Activated T-helper 2 cell treated with anti-CD3 and anti-CD28 coated beads, Interferon-gamma antibody, Interleukin-2, Interleukin-4, amounts not matched to agents 10 μg/mL and 5 μg/mL and 100 μg/mL, durations not matched to agents 14 hours and 24 hours and 36 hours (primary cell): ENCODE results near the gene KRTAP9-8. TPM values are rescaled to one million over a fixed set of nuclear protein-coding genes. Genes with fewer than 3 reads are reported as not detected.
"Not testable (repeated sequence)": the region's sequence is repeated elsewhere in the genome, so short reads cannot be mapped to it uniquely, and the experiment has no call there.

ENCODE experiments used
- DNase-seq: peaks from one replicate; pipeline ENCODE4 v3.0.0; 2021; ENCODE audit warnings: low spot score
- H3K27ac Mint-ChIP-seq: one replicate; pipeline ENCODE4 v1.8.0; 2021; ENCODE audit warnings: mixed read lengths
- H3K27me3 Mint-ChIP-seq: one replicate; pipeline ENCODE4 v1.8.0; 2021; ENCODE audit warnings: low read depth, mixed read lengths
- H3K36me3 Mint-ChIP-seq: one replicate; pipeline ENCODE4 v1.8.0; 2021; ENCODE audit warnings: low read depth, mixed read lengths
- H3K4me1 Mint-ChIP-seq: one replicate; pipeline ENCODE4 v1.8.0; 2021; ENCODE audit warnings: low read depth, mixed read lengths
- H3K4me3 Mint-ChIP-seq: one replicate; pipeline ENCODE4 v1.8.0; 2021; ENCODE audit warnings: low read depth, mild to moderate bottlenecking, moderate library complexity, mixed read lengths
- H3K9me3 Mint-ChIP-seq: one replicate; pipeline ENCODE4 v1.8.0; 2021; ENCODE audit warnings: mixed read lengths
- intact Hi-C: fragments of 100-400 bp; cut with micrococcal nuclease; formaldehyde crosslinking; loops from one replicate; pipeline ENCODE4 v1.15.1; 2023
- total RNA-seq: library from RNA; stranded (reverse); gene quantifications from 2 replicates; pipeline ENCODE4 v1.2.3, GENCODE V29; 2022

KRTAP9-8 gene
- total RNA-seq, 1 donor from 2014 or later = not detected

DNA sequence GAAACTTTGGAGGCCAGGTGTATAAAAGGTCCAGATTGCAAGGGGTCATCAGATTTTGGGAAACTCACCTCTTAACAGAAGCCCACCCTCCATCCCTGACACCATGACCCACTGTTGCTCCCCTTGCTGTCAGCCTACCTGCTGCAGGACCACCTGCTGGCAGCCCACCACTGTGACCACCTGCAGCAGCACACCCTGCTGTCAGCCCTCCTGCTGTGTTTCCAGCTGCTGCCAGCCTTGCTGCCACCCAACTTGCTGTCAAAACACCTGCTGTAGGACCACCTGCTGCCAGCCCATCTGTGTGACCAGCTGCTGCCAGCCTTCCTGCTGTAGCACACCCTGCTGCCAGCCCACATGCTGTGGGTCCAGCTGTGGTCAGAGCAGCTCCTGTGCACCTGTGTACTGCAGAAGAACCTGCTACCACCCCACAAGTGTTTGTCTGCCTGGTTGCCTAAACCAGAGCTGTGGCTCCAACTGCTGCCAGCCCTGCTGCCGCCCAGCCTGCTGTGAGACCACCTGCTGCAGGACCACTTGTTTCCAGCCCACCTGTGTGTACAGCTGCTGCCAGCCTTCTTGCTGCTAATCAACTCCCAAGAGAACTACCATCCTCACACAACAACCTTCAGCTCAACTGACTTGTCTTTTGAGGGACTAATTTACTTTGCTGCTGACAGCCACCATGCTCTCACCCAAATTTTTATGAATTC is 5.2 kb upstream of the KRTAP9-8 start, which contains the start of gene KRTAP9-3:
Gene KRTAP9-3 (plus strand): TSS at position 51 of the 707 bp plus-strand sequence. CDS start 53 bp downstream, at position 104.
- H3K36me3 Mint-ChIP-seq, intact Hi-C loops, H3K4me1 Mint-ChIP-seq, DNase-seq, H3K27ac Mint-ChIP-seq, H3K4me3 Mint-ChIP-seq, H3K9me3 Mint-ChIP-seq: not testable (repeated sequence)
- H3K27me3 Mint-ChIP-seq = peaks cover 26% of the 10 kb centered on the region

DNA sequence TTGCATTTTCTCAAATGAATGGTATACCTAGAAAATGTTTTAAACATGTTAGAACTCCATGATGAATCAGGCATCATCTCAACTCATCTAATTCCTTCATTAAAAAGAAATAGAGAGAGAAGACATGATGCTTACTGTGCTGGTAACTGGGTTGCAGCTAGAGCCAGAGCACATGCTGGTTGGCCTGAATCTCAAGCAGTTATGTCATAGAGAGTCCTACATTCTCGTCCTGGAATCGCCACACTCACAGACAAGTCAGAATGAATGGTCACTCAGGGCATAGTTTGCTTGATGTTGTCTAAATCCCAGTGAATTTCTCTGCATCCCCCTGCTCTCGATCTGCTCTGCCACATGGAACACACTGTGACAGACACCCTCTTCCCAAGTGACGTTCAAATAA is 683 bp upstream of the KRTAP9-8 start:
- intact Hi-C loops, H3K27ac Mint-ChIP-seq, DNase-seq: not testable (repeated sequence)

DNA sequence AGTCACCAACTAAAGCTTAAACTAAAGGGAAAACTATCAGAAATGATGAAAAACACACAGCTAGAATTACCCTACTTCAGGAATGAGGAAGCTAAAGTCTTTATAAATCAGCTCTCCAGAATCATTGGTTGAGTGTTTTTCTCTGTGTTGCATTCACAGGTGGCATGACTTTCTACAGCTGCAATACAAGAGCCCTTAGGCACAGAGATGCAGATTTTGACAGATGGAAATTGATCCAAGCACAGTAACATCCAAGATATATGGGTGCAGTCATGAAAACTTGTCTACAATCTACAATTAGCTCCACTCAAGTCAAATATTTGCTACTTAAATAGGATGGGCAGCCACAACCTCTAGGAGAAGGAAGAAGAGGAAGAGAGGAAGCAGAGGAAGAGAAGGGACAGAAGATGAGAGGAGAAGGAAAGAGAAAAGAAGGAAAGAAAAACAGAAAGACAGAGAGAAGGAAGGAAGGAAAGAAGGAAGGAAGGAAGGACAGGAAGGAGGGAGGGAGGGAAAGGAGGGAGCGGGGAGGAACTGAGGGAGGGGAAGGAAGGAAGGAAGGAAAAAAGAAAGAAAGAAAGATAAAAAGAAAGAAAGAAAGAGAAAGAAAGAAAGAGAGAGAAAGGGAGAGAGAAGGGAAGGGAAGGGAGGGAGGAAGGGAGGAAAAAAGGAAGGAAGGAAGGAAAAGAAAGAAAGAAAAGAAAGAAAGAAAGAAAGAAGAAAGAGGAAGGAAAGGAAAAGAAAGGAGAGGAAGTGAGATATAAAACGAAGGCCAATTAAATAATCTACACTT is 9.4 kb downstream of the KRTAP9-8 start:
- intact Hi-C loops, H3K4me1 Mint-ChIP-seq, H3K36me3 Mint-ChIP-seq, H3K27ac Mint-ChIP-seq, DNase-seq, H3K9me3 Mint-ChIP-seq, H3K4me3 Mint-ChIP-seq: not testable (repeated sequence)
- H3K27me3 Mint-ChIP-seq = peaks cover 15% of the 10 kb centered on the region

More for the DNA sequence above, 683 bp upstream of the KRTAP9-8 start:
- not testable (repeated sequence) for H3K4me3 Mint-ChIP-seq, H3K4me1 Mint-ChIP-seq, H3K9me3 Mint-ChIP-seq, H3K36me3 Mint-ChIP-seq
- H3K27me3 Mint-ChIP-seq = peaks cover 17% of the 10 kb centered on the region

DNA sequence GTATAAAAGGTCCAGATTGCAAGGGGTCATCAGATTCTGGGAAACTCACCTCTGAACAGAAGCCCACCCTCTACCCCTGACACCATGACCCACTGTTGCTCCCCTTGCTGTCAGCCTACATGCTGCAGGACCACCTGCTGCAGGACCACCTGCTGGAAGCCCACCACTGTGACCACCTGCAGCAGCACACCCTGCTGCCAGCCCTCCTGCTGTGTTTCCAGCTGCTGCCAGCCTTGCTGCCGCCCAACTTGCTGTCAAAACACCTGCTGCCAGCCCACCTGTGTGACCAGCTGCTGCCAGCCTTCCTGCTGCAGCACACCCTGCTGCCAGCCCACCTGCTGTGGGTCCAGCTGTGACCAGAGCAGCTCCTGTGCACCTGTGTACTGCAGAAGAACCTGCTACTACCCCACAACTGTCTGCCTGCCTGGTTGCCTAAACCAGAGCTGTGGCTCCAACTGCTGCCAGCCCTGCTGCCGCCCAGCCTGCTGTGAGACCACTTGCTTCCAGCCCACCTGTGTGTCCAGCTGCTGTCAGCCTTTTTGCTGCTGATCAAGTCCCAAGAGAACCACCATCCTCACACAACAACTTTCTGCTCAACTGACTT is 11.9 kb downstream of the KRTAP9-8 start, which contains the start of gene KRTAP9-4:
Gene KRTAP9-4 (plus strand): TSS at position 51 of the 604 bp plus-strand sequence. CDS start 34 bp downstream, at position 85.
- peaks cover 18% of the 10 kb centered on the region for H3K27me3 Mint-ChIP-seq
- H3K36me3 Mint-ChIP-seq, intact Hi-C loops, H3K27ac Mint-ChIP-seq, H3K9me3 Mint-ChIP-seq, DNase-seq, H3K4me1 Mint-ChIP-seq, H3K4me3 Mint-ChIP-seq: not testable (repeated sequence)

DNA sequence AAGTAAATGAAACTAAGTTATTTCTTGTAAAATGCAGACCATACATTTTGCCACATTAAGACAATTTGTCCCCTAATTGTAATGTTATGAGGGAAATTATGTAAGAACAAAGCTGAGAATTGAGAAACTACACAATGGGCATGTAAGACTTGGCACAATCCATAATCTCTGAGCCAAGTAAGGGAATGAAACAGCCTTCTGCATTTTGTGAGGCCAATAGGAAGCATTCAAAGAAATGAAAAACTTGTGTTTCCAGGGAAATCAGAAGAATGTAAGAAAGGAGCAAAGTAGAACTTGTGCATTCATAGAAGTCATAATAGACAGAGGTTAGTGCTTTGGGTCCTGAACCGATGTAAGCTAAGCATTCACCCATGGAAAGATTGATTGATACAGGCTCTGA is 13.5 kb downstream of the KRTAP9-8 start:
- Mint-ChIP-seq H3K27ac (no peak overlapping the region), H3K4me3 (no peak overlapping the region), H3K4me1 (no peaks in the 10 kb centered on the region), H3K9me3 (no peaks in the 10 kb centered on the region), H3K27me3 (peaks cover 22% of the 10 kb centered on the region), H3K36me3 (no peaks in the 10 kb centered on the region)
- intact Hi-C loops = no loop called here
- DNase-seq = no peak

DNA sequence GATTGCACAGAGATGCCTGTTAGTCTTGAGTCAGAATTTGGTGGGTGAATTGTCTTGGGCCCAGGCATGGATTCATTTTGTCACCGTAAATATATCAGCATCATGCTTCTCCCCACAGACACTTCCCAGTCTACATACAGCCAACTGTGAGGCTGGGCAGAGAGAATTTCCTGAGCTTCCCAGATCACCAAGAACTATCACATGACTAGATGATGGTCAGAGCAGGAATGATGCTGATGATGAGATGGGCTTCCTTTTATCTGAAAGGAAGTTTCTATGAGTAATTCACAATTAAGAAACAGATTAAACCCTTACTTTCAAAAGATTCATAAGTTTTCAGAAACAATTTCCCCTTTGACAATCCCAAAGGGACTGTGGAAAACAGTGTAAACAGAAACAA is 17.1 kb downstream of the KRTAP9-8 start:
- H3K9me3 Mint-ChIP-seq = no peaks in the 10 kb centered on the region
- no peak overlapping the region for H3K27ac Mint-ChIP-seq
- no peaks in the 10 kb centered on the region for H3K4me1 Mint-ChIP-seq
- no peak overlapping the region for H3K4me3 Mint-ChIP-seq
- peaks cover 37% of the 10 kb centered on the region for H3K27me3 Mint-ChIP-seq
- intact Hi-C loops = no loop called here
- no peaks in the 10 kb centered on the region for H3K36me3 Mint-ChIP-seq
- DNase-seq = no peak

DNA sequence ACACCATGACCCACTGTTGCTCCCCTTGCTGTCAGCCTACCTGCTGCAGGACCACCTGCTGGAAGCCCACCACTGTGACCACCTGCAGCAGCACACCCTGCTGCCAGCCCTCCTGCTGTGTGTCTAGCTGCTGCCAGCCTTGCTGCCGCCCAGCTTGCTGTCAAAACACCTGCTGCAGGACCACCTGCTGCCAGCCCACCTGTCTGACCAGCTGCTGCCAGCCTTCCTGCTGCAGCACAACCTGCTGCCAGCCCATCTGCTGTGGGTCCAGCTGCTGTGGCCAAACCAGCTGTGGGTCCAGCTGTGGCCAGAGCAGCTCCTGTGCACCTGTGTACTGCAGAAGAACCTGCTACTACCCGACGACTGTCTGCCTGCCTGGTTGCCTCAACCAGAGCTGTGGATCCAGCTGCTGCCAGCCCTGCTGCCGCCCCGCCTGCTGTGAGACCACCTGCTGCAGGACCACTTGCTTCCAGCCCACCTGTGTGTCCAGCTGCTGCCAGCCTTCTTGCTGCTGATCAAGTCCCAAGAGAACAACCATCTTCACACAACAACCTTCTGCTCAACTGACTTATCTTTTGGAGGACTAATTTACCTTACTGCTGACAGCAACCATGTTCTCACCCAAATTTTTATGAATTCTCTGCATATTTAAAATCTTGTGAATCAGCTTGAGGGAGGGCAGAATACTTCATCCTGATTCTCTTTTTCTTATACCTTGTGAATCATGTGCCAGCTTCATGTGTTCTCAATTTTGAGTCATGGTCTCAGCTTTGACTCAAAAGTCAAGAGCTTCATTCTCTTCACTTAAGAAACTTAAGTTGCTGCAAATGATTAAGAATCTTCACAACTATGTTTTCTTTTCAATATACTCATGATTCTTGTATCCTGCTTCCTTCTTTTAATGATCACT is 17.8 kb downstream of the KRTAP9-8 start, which contains the start of gene KRTAP9-9:
Gene KRTAP9-9 (plus strand): TSS at position 4 of the 910 bp plus-strand sequence.
- DNase-seq, H3K9me3 Mint-ChIP-seq, H3K36me3 Mint-ChIP-seq, intact Hi-C loops, H3K4me3 Mint-ChIP-seq, H3K27ac Mint-ChIP-seq, H3K4me1 Mint-ChIP-seq: not testable (repeated sequence)
- peaks cover 33% of the 10 kb centered on the region for H3K27me3 Mint-ChIP-seq

DNA sequence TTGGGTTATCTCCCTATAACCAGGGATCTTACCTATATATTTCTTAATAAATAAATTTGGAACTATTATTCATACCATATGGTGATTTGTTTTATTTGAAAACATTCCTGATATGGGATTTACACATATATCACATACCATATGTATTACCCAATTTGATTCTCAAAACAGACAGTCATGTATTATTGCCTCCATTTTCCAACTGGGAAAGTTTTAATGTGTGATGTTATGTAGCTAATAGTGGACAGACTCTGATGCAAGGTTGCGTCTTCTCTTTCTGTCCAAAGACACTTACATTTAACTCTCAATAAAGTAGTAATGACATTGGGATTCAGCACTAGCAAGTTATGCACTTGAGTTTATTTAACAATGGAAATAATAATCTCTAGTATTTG is 18.5 kb downstream of the KRTAP9-8 start:
- Mint-ChIP-seq H3K27me3 (peaks cover 39% of the 10 kb centered on the region), H3K36me3 (no peaks in the 10 kb centered on the region), H3K4me1 (no peaks in the 10 kb centered on the region), H3K27ac (no peak overlapping the region), H3K9me3 (no peaks in the 10 kb centered on the region), H3K4me3 (no peak overlapping the region)
- intact Hi-C loops = no loop called here
- no peak for DNase-seq

DNA sequence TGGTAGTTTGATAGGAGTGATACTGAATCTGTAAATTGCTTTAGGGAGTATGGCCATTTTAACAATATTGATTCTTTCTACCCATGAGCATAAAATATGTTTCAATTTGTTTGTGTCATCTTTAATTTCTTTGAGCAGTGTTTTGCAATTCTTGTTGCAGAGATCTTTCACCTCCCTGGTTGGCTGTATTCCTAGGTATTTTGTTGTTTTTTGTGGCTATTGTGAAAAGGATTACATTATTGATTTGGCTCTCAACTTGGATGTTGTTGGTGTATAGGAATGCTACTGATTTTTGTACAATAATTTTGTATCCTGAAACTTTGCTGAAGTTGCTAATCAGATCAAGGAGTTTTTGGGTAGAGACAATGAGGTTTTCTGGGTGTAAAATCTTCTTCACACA is 20.6 kb downstream of the KRTAP9-8 start:
- Mint-ChIP-seq H3K36me3 (no peaks in the 10 kb centered on the region), H3K4me1 (no peaks in the 10 kb centered on the region), H3K4me3 (no peak overlapping the region), H3K27me3 (peaks cover 41% of the 10 kb centered on the region), H3K9me3 (no peaks in the 10 kb centered on the region), H3K27ac (no peak overlapping the region)
- intact Hi-C loops = no loop called here
- DNase-seq = no peak

DNA sequence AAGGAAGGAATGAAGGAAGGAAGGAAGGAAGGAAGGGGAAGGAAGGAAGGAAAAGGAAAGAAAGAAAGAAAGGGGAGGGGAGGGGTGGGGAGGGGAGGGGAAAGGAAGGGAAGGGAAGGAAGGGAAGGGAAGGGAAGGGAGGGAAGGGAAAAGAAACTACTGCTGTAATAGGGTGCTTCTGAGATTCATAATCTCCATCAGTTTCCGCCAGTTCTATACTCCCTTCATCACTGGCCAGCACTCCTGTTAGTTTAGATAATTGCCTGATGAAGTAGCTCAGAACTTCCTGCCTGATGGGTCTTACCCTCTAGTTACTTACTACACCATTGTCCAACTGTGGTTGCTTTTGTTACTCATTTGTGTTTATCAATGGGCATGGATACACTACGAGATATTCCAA is 25.4 kb downstream of the KRTAP9-8 start:
- H3K9me3 Mint-ChIP-seq = no peaks in the 10 kb centered on the region
- H3K4me3 Mint-ChIP-seq = no peak overlapping the region
- peaks cover 25% of the 10 kb centered on the region for H3K27me3 Mint-ChIP-seq
- H3K36me3 Mint-ChIP-seq = no peaks in the 10 kb centered on the region
- intact Hi-C loops = no loop called here
- H3K4me1 Mint-ChIP-seq = no peaks in the 10 kb centered on the region
- no peak for DNase-seq
- H3K27ac Mint-ChIP-seq = no peak overlapping the region

DNA sequence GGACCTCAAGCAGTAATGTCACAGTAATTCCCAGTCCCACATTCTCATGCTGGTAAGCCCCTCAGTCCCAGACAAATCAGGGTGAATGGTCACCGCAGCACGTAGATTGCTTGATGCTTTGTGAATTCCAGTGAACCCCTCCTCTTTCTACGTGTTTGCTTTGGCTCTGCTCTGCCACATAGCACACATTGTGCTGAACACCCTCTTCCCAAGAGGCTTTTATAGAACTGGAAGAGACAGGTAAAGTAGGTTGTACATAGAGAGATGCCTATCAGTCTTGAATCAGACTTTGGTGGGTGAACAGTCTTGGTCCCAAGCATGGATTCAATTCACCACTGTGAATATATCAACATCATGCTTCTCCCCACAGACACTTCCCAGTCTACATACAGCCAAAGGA is 26.8 kb downstream of the KRTAP9-8 start:
- intact Hi-C loops = no loop called here
- Mint-ChIP-seq H3K4me1 (no peaks in the 10 kb centered on the region), H3K27me3 (peaks cover 21% of the 10 kb centered on the region), H3K4me3 (no peak overlapping the region), H3K9me3 (no peaks in the 10 kb centered on the region), H3K27ac (no peak overlapping the region), H3K36me3 (no peaks in the 10 kb centered on the region)
- no peak for DNase-seq

DNA sequence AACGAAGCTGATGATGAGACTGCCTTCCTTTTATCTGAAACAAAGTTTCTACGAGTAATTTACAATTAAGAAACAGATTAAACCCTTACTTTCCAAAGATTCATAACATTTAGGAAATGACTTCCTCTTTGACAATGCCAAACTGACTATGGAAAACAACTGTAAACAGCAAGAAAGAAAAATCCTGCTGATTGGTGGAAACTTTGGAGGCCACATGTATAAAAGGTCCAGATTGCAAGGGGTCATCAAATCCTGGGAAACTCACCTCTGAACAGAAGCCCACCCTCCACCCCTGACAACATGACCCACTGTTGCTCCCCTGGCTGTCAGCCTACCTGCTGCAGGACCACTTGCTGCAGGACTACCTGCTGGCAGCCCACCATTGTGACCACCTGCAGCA is 27.3 kb downstream of the KRTAP9-8 start, which contains the start of gene KRTAP9-6:
Gene KRTAP9-6 (plus strand): TSS at position 301 of the 400 bp plus-strand sequence. CDS start 0 bp downstream, at position 301.
- Mint-ChIP-seq H3K9me3 (no peaks in the 10 kb centered on the region), H3K4me3 (no peak within 1 kb of the TSS), H3K27ac (no peak within 1 kb of the TSS), H3K27me3 (peaks cover 21% of the 10 kb centered on the region), H3K4me1 (no peaks in the 10 kb centered on the region), H3K36me3 (no peaks in the 10 kb centered on the region)
- intact Hi-C loops = no loop called here
- no peak for DNase-seq
